Measurements from ENCODE around the gene MXRA7. TPM values are rescaled to one million over a fixed set of nuclear protein-coding genes. Genes with fewer than 3 reads are reported as not detected.

MXRA7 gene
- total RNA-seq, 1 experiment from 2014 or later, result 77.9 TPM

GRCh38 chr17:76657505-76658241 is 53.1 kb downstream of the MXRA7 start:
- Histone ChIP-seq H3K27me3 (ENCODE audit: control insufficient read depth, insufficient read depth, low read length) (no peaks in the 10 kb centered on the region), H3K9me3 (ENCODE audit: control insufficient read depth, insufficient read depth, low read depth, low read length) (no peaks in the 10 kb centered on the region), H3K36me3 (ENCODE audit: control insufficient read depth, insufficient read depth, low read length) (no peaks in the 10 kb centered on the region), H3K4me1 (ENCODE audit: control insufficient read depth, insufficient read depth, low read length) (peaks cover 26% of the 10 kb centered on the region), H3K4me3 (ENCODE audit: low read depth in 2 of 2, low read length in 2 of 2) (no peak overlapping the region), H3K27ac (ENCODE audit: low read length) (peak overlapping the region; percentile 20; the same call in 1 of the 2 replicates)
- in situ Hi-C loops (cut with HindIII; ENCODE audit: low pct_unique_long_range_greater_than_20kb, low sequenced_read_pairs), result no loop called here
- POLR2A ChIA-PET, result no interaction called here
- DNase-seq (ENCODE audit: low read depth, low spot score), result no peak
- TF ChIP-seq POLR2AphosphoS5 (IDR thresholded peaks at IDR 0.05; ENCODE audit: low read depth, low read length) (no peak), SIN3A (IDR thresholded peaks at IDR 0.05; ENCODE audit: borderline replicate concordance, insufficient read depth, low read depth, low read length) (no peak), TCF7L2 (IDR thresholded peaks at IDR 0.05; ENCODE audit: low read depth, low read length) (no peak), REST (IDR thresholded peaks at IDR 0.05; ENCODE audit: insufficient read depth in 1 of 2, low read depth in 2 of 2, low read length in 1 of 2) (no peak), CTCF (IDR thresholded peaks at IDR 0.05) (no peak)
- no peak for ATAC-seq
- CTCF ChIA-PET, result no interaction called here
- no TSS peak for BruUV-seq (replicated peaks)
- intact Hi-C loops (cut with micrococcal nuclease; ENCODE audit: unreplicated experiment), result no loop called here

GRCh38 chr17:76654408-76654807 is 56.4 kb downstream of the MXRA7 start:
- in situ Hi-C loops (cut with HindIII; ENCODE audit: low pct_unique_long_range_greater_than_20kb, low sequenced_read_pairs), result no loop called here
- no TSS peak for BruUV-seq (replicated peaks)
- no peak for ATAC-seq

More at GRCh38 chr17:76654408-76654807, 56.4 kb downstream of the MXRA7 start:
- Histone ChIP-seq H3K27ac (ENCODE audit: low read length) (no peak overlapping the region), H3K4me3 (ENCODE audit: low read depth in 2 of 2, low read length in 2 of 2) (no peak overlapping the region), H3K9me3 (ENCODE audit: control insufficient read depth, insufficient read depth, low read depth, low read length) (no peaks in the 10 kb centered on the region), H3K4me1 (ENCODE audit: control insufficient read depth, insufficient read depth, low read length) (peaks cover 13% of the 10 kb centered on the region), H3K27me3 (ENCODE audit: control insufficient read depth, insufficient read depth, low read length) (no peaks in the 10 kb centered on the region), H3K36me3 (ENCODE audit: control insufficient read depth, insufficient read depth, low read length) (no peaks in the 10 kb centered on the region)
- CTCF ChIA-PET, result interaction anchor here (0.6 kb wide), 1 partner anchor 91 kb away, joined by 3 read pairs; no protein-coding TSS in a partner anchor
- no peak for DNase-seq (ENCODE audit: low read depth, low spot score)
- no peak for TF ChIP-seq CTCF (IDR thresholded peaks at IDR 0.05)
- no peak for TF ChIP-seq REST (IDR thresholded peaks at IDR 0.05; ENCODE audit: insufficient read depth in 1 of 2, low read depth in 2 of 2, low read length in 1 of 2)
- TF ChIP-seq SIN3A (IDR thresholded peaks at IDR 0.05; ENCODE audit: borderline replicate concordance, insufficient read depth, low read depth, low read length), result no peak
- no peak for TF ChIP-seq POLR2AphosphoS5 (IDR thresholded peaks at IDR 0.05; ENCODE audit: low read depth, low read length)
- TF ChIP-seq TCF7L2 (IDR thresholded peaks at IDR 0.05; ENCODE audit: low read depth, low read length), result no peak
- intact Hi-C loops (cut with micrococcal nuclease; ENCODE audit: unreplicated experiment), result no loop called here
- POLR2A ChIA-PET, result interaction anchor here (0.6 kb wide), 1 partner anchor 51 kb away, joined by 4 read pairs; no protein-coding TSS in a partner anchor

All from Panc1 (cell line).